ENCODE measurements around the gene COL5A2.

- TF ChIP-seq CTCF (IDR thresholded peaks at IDR 0.05), result no peak
- no peak for TF ChIP-seq POLR2A (IDR thresholded peaks at IDR 0.05)
These were observed 97.1 kb downstream of the COL5A2 start for GRCh38 chr2:189082376-189082975.

Measured in heart left ventricle (tissue), 13 donors.